ENCODE measurements around the gene SPDYE4.
"Not testable (repeated sequence)": the region's sequence is repeated elsewhere in the genome, so short reads cannot be mapped to it uniquely, and the experiment has no call there.

SPDYE4 gene

GRCh38 chr17:8758137-8758596 is at the start of gene SPDYE4:
SPDYE4 (minus strand) TSS chr17:8758546; CDS start chr17:8758382, 164 bp downstream.
- no peak for DNase-seq

- DNase-seq: peak; percentile 29 to 81
Observed at GRCh38 chr17:8806926-8807550, 48.7 kb upstream of the SPDYE4 start.

- DNase-seq: peak in 1 of 2 donors; percentile 28
Observed at GRCh38 chr17:8806253-8806925, 48.0 kb upstream of the SPDYE4 start.

- DNase-seq: not testable (repeated sequence)
Observed at GRCh38 chr17:8805396-8805795, 47.0 kb upstream of the SPDYE4 start.

- no peak for DNase-seq
Observed at GRCh38 chr17:8803531-8804420, 45.4 kb upstream of the SPDYE4 start.

- no peak for DNase-seq
Observed at GRCh38 chr17:8801135-8801840, 42.9 kb upstream of the SPDYE4 start.

GRCh38 chr17:8800656-8801055 is 42.3 kb upstream of the SPDYE4 start:
- no peak for DNase-seq

GRCh38 chr17:8799570-8800212 is 41.3 kb upstream of the SPDYE4 start:
- no peak for DNase-seq

- peak in 1 of 2 donors; percentile 49 for DNase-seq
Observed at GRCh38 chr17:8798846-8799569, 40.7 kb upstream of the SPDYE4 start, which contains the start of gene MFSD6L. MFSD6L (minus strand) TSS chr17:8799365; CDS start chr17:8799120, 245 bp downstream.

GRCh38 chr17:8798176-8798845 is 40.0 kb upstream of the SPDYE4 start:
- DNase-seq: no peak

- no peak for DNase-seq
Observed at GRCh38 chr17:8797621-8798175, 39.4 kb upstream of the SPDYE4 start.

GRCh38 chr17:8794636-8795035 is 36.3 kb upstream of the SPDYE4 start:
- no peak for DNase-seq

- DNase-seq: no peak
Observed at GRCh38 chr17:8793649-8794048, 35.3 kb upstream of the SPDYE4 start.

GRCh38 chr17:8792646-8793045 is 34.3 kb upstream of the SPDYE4 start:
- DNase-seq: no peak

GRCh38 chr17:8791910-8792270 is 33.5 kb upstream of the SPDYE4 start:
- DNase-seq: peak in 1 of 2 donors; percentile 37

GRCh38 chr17:8791248-8791909 is 33.0 kb upstream of the SPDYE4 start:
- DNase-seq: no peak

GRCh38 chr17:8789743-8790142 is 31.4 kb upstream of the SPDYE4 start:
- no peak for DNase-seq

- no peak for DNase-seq
Observed at GRCh38 chr17:8788998-8789397, 30.7 kb upstream of the SPDYE4 start.

- DNase-seq: peak; percentile 47 to 56
Observed at GRCh38 chr17:8785547-8786413, 27.4 kb upstream of the SPDYE4 start.

Measured in CD4-positive, alpha-beta T cell treated with Interleukin-1 beta for 1 hour (primary cell).